PC-3 (cell line): Measurements from ENCODE around the gene CAMK1D. TPM values are rescaled to one million over a fixed set of nuclear protein-coding genes. Genes with fewer than 3 reads are reported as not detected.
"Not testable (repeated sequence)": the region's sequence is repeated elsewhere in the genome, so short reads cannot be mapped to it uniquely, and the experiment has no call there.

ENCODE experiments used
- ATAC-seq: fragments of 200-7000 bp; cut with Tn5 transposase; 2 replicates; pipeline ENCODE4 v1.9.1; 2020; ENCODE audit warnings: mild to moderate bottlenecking, moderate library complexity
- BruUV-seq: library from RNA; stranded (reverse); fragments of 400-500 nt; replicated peaks from 2 replicates; lab custom pipeline; 2021; lab: Mats Ljungman, UMichigan
- CTCF ChIA-PET: fragments of 300-600 bp; sonication (Branson Sonifier 250); formaldehyde crosslinking; loops from one replicate; lab custom pipeline; 2022; ENCODE audit warnings: antibody characterized with exemption; lab: Charles Lee
- POLR2A ChIA-PET: fragments of 300-600 bp; sonication (Branson Sonifier 250); formaldehyde crosslinking; loops from one replicate; lab custom pipeline; 2022; ENCODE audit warnings: antibody characterized with exemption; ENCODE audit not compliant: unreplicated experiment; lab: Charles Lee
- DNase-seq: peaks from one replicate; pipeline ENCODE4 v3.0.0-alpha.2; 2015
- H2AFZ ChIP-seq: fragments of 300-600 bp; sonication (generic); 2 replicates; pipeline ENCODE4 v1.6.0; 2016; ENCODE audit warnings: antibody characterized with exemption, low read length
- H3F3A ChIP-seq: fragments of 300-600 bp; sonication (generic); one replicate; pipeline ENCODE4 v1.6.0; 2017; ENCODE audit warnings: antibody characterized with exemption, low read length, control low read depth, mild to moderate bottlenecking; ENCODE audit not compliant: unreplicated experiment
- H3K27ac ChIP-seq: fragments of 300-600 bp; sonication (generic); 2 replicates; pipeline ENCODE4 v1.5.1; 2016; ENCODE audit warnings: mild to moderate bottlenecking, low read length
- H3K27me3 ChIP-seq: fragments of 300-600 bp; sonication (generic); 2 replicates; pipeline ENCODE4 v1.6.1; 2016; ENCODE audit warnings: low read length, mixed read lengths
- H3K36me3 ChIP-seq: fragments of 300-600 bp; sonication (generic); 2 replicates; pipeline ENCODE4 v1.6.1; 2016; ENCODE audit warnings: low read depth, mixed run types, low read length, mixed read lengths
- H3K4me1 ChIP-seq: fragments of 300-600 bp; sonication (generic); 2 replicates; pipeline ENCODE4 v1.5.1; 2016; ENCODE audit warnings: low read length; ENCODE audit not compliant: insufficient read depth
- H3K4me2 ChIP-seq: fragments of 300-600 bp; sonication (generic); 2 replicates; pipeline ENCODE4 v1.6.0; 2016; ENCODE audit warnings: low read length
- H3K4me3 ChIP-seq: fragments of 300-600 bp; sonication (generic); 2 replicates; pipeline ENCODE4 v1.5.1; 2016; ENCODE audit warnings: mild to moderate bottlenecking, low read length, mixed read lengths
- H3K79me2 ChIP-seq: fragments of 300-600 bp; sonication (generic); 2 replicates; pipeline ENCODE4 v1.6.1; 2017; ENCODE audit warnings: low read length, mixed read lengths
- H3K9ac ChIP-seq: fragments of 300-600 bp; sonication (generic); 2 replicates; pipeline ENCODE4 v1.6.0; 2016; ENCODE audit warnings: mild to moderate bottlenecking, low read length
- H3K9me2 ChIP-seq: fragments of 300-600 bp; sonication (generic); replicated peaks from 2 replicates; pipeline ENCODE4 v1.6.1; 2016; ENCODE audit warnings: mixed run types, low read length, mixed read lengths
- H3K9me3 ChIP-seq: fragments of 300-600 bp; sonication (generic); 2 replicates; pipeline ENCODE4 v1.6.1; 2016; ENCODE audit warnings: low read length, mixed read lengths
- H4K20me1 ChIP-seq: fragments of 300-600 bp; sonication (generic); 2 replicates; pipeline ENCODE4 v1.6.1; 2016; ENCODE audit warnings: low read length, mixed read lengths
- EZH2 ChIP-seq: fragments of 300-600 bp; sonication (generic); IDR thresholded peaks from one replicate; pipeline ENCODE4 v1.6.1; 2017; ENCODE audit warnings: antibody characterized with exemption, mild to moderate bottlenecking, low read length; ENCODE audit not compliant: unreplicated experiment
- EZH2phosphoT487 ChIP-seq: fragments of 300-600 bp; sonication (generic); IDR thresholded peaks from 2 replicates; pipeline ENCODE4 v1.6.1; 2018; ENCODE audit warnings: mild to moderate bottlenecking, antibody characterized with exemption, low read length, borderline replicate concordance
- intact Hi-C: fragments of 100-400 bp; cut with micrococcal nuclease; formaldehyde crosslinking; loops from 2 replicates; pipeline ENCODE4 v1.9.0; 2023
- total RNA-seq: library from RNA; depleted of rRNA; stranded (reverse); fragments of >200 nt; gene quantifications from 2 replicates; pipeline ENCODE4 v1.2.3, GENCODE V29; 2014
- TF ChIP-seq, protein P1 (sequence below): fragments of 300-600 bp; sonication (generic); conservative IDR thresholded peaks from 2 replicates; pipeline ENCODE4 v1.5.1; 2017; ENCODE audit warnings: antibody characterized with exemption, low read depth, mild to moderate bottlenecking, low read length

The CAMK1D gene
- total RNA-seq, 1 experiment from 2014 or later = 1.3 TPM

- no peak overlapping the region for H3K9ac ChIP-seq
- intact Hi-C loops = no loop called here
- ATAC-seq (no peak), DNase-seq (no peak)
- no peak overlapping the region for H3K27ac ChIP-seq
- no TSS peak for BruUV-seq
- no peak overlapping the region for H2AFZ ChIP-seq
- no peak overlapping the region for H3K4me2 ChIP-seq
- TF ChIP-seq EZH2 = no peak
- TF ChIP-seq EZH2phosphoT487 = no peak
- TF ChIP-seq, protein P1, sequence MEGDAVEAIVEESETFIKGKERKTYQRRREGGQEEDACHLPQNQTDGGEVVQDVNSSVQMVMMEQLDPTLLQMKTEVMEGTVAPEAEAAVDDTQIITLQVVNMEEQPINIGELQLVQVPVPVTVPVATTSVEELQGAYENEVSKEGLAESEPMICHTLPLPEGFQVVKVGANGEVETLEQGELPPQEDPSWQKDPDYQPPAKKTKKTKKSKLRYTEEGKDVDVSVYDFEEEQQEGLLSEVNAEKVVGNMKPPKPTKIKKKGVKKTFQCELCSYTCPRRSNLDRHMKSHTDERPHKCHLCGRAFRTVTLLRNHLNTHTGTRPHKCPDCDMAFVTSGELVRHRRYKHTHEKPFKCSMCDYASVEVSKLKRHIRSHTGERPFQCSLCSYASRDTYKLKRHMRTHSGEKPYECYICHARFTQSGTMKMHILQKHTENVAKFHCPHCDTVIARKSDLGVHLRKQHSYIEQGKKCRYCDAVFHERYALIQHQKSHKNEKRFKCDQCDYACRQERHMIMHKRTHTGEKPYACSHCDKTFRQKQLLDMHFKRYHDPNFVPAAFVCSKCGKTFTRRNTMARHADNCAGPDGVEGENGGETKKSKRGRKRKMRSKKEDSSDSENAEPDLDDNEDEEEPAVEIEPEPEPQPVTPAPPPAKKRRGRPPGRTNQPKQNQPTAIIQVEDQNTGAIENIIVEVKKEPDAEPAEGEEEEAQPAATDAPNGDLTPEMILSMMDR = no peak
- ChIA-PET POLR2A (no interaction called here), CTCF (interaction anchor here (0.5 kb wide), 1 partner anchor 31 kb away, joined by 3 read pairs; no protein-coding TSS in a partner anchor)
- no peaks in the 10 kb centered on the region for H3K27me3 ChIP-seq
- no peak overlapping the region for H3K4me3 ChIP-seq
- H4K20me1 ChIP-seq = no peaks in the 10 kb centered on the region
- no peaks in the 10 kb centered on the region for H3K4me1 ChIP-seq
- H3K9me2 ChIP-seq = no peaks in the 10 kb centered on the region
- no peaks in the 10 kb centered on the region for H3K36me3 ChIP-seq
- no peaks in the 10 kb centered on the region for H3K79me2 ChIP-seq
- no peaks in the 10 kb centered on the region for H3F3A ChIP-seq
- no peaks in the 10 kb centered on the region for H3K9me3 ChIP-seq
These were observed 458.8 kb downstream of the CAMK1D start for GRCh38 chr10:12808014-12808613.

DNA sequence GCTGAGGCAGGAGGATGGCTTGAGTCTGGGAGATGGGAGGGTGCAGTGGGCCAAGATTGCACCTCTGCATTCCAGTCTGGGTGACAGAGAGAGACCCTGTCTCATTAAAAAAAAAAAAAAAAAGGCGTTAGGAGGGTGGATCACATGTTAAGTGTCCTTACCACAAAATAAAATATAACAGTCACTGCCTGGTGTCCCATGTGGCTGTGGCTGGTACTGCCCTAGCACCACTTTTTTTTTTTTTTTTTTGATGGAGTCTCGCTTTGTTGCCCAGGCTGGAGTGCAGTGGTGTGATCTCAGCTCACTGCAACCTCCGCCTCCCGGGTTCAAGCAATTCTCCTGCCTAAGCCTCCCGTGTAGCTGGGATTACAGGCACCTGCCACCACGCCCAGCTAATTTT is 460.7 kb downstream of the CAMK1D start:
- intact Hi-C loops, CTCF ChIA-PET: not testable (repeated sequence)

DNA sequence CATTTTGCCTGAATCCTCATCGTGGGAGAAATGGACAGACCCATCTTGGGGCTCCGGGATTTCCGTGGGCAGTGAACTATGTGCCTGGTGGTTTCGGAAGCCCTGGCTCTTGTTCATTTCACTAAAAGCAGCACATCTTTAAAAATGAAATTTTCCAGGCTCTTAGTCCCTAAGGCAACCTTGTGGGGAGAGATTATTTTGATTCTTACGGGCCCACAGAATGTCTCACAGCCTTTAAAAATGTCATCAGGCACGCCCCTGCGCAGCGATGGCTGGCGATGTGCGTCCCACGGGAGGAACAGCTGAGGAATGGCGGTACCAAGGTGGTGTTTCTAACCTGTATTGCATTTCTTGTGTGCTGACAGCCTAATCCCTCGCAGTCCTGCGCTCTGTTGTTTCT is 462.5 kb downstream of the CAMK1D start:
- no TSS peak for BruUV-seq
- Histone ChIP-seq H3K79me2 (no peaks in the 10 kb centered on the region), H3K9me3 (no peaks in the 10 kb centered on the region), H2AFZ (no peak overlapping the region), H3K36me3 (no peaks in the 10 kb centered on the region), H4K20me1 (no peaks in the 10 kb centered on the region), H3K4me2 (no peak overlapping the region), H3K27ac (no peak overlapping the region), H3F3A (no peaks in the 10 kb centered on the region), H3K9ac (no peak overlapping the region), H3K4me1 (no peaks in the 10 kb centered on the region), H3K4me3 (no peak overlapping the region), H3K27me3 (no peaks in the 10 kb centered on the region), H3K9me2 (no peaks in the 10 kb centered on the region)
- TF ChIP-seq, protein P1 = no peak
- no peak for TF ChIP-seq EZH2phosphoT487
- TF ChIP-seq EZH2 = no peak
- intact Hi-C loops = no loop called here
- ChIA-PET POLR2A (no interaction called here), CTCF (interaction anchor here (0.6 to 0.7 kb wide), 2 partner anchors 259 to 1004 kb away, joined by 3 to 4 read pairs; no protein-coding TSS in a partner anchor)
- DNase-seq = no peak
- ATAC-seq = no peak

More for the DNA sequence above, 460.7 kb downstream of the CAMK1D start:
- H2AFZ ChIP-seq, DNase-seq, H3K4me3 ChIP-seq, POLR2A ChIA-PET, ATAC-seq, BruUV-seq, H3K4me2 ChIP-seq, H3K9me3 ChIP-seq, H3K9ac ChIP-seq, H3K79me2 ChIP-seq, H3K9me2 ChIP-seq, H3K27ac ChIP-seq, H3K36me3 ChIP-seq, H3K27me3 ChIP-seq, H3K4me1 ChIP-seq, H4K20me1 ChIP-seq, H3F3A ChIP-seq: not testable (repeated sequence)
